ENCODE measurements around the gene CCDC117.
A peak's percentile ranks its signal among the peaks of the same experiment; 100 is the strongest.
"Not testable (repeated sequence)": the region's sequence is repeated elsewhere in the genome, so short reads cannot be mapped to it uniquely, and the experiment has no call there.

The CCDC117 gene

GRCh38 chr22:28772633-28773460 lies at the start of gene CCDC117:
Gene CCDC117, plus strand, starts transcription at chr22:28772695. Its CDS starts 155 bp downstream, at chr22:28772850.
- peak; percentile 89 for DNase-seq

GRCh38 chr22:28728002-28728401 lies 44.5 kb upstream of the CCDC117 start:
- no peak for DNase-seq

- DNase-seq, result no peak
Observed at GRCh38 chr22:28728621-28729313, 43.7 kb upstream of the CCDC117 start.

- no peak for DNase-seq
Observed at GRCh38 chr22:28730179-28730578, 42.3 kb upstream of the CCDC117 start.

- DNase-seq, result no peak
Observed at GRCh38 chr22:28734393-28734792, 38.1 kb upstream of the CCDC117 start.

GRCh38 chr22:28736301-28737155 lies 36.0 kb upstream of the CCDC117 start:
- DNase-seq, result no peak

- DNase-seq, result no peak
Observed at GRCh38 chr22:28737701-28738100, 34.8 kb upstream of the CCDC117 start.

- DNase-seq, result not testable (repeated sequence)
Observed at GRCh38 chr22:28738876-28739275, 33.6 kb upstream of the CCDC117 start.

GRCh38 chr22:28741200-28741784 lies 31.2 kb upstream of the CCDC117 start:
- DNase-seq, result no peak

GRCh38 chr22:28741785-28742561 lies 30.5 kb upstream of the CCDC117 start, which contains the start of the genes CHEK2 and HSCB:
Gene CHEK2, minus strand, starts transcription at chr22:28741820. Its CDS starts 7,099 bp downstream, at chr22:28734721.
Gene HSCB, plus strand, starts transcription at chr22:28742039. Its CDS starts 57 bp downstream, at chr22:28742096.
- DNase-seq, result peak; percentile 98

- no peak for DNase-seq
Observed at GRCh38 chr22:28742562-28742962, 29.9 kb upstream of the CCDC117 start.

- DNase-seq, result no peak
Observed at GRCh38 chr22:28743852-28744251, 28.6 kb upstream of the CCDC117 start.

GRCh38 chr22:28750471-28750881 lies 22.0 kb upstream of the CCDC117 start:
- no peak for DNase-seq

- DNase-seq, result not testable (repeated sequence)
Observed at GRCh38 chr22:28754512-28754911, 18.0 kb upstream of the CCDC117 start.

GRCh38 chr22:28759861-28760560 lies 12.5 kb upstream of the CCDC117 start:
- no peak for DNase-seq

- no peak for DNase-seq
Observed at GRCh38 chr22:28761449-28761755, 11.1 kb upstream of the CCDC117 start.

- DNase-seq, result not testable (repeated sequence)
Observed at GRCh38 chr22:28762000-28762399, 10.5 kb upstream of the CCDC117 start.

GRCh38 chr22:28766628-28767027 lies 5.9 kb upstream of the CCDC117 start:
- DNase-seq, result no peak

- no peak for DNase-seq
Observed at GRCh38 chr22:28768701-28769393, 3.6 kb upstream of the CCDC117 start.

GRCh38 chr22:28769394-28770085 lies 3.0 kb upstream of the CCDC117 start:
- DNase-seq, result no peak

All from activated gamma-delta T cell treated with Interleukin-2 at 50 U/mL for 16 hours (primary cell).